Heart right ventricle (tissue), 16 donors: ENCODE results near the gene HIVEP2. TPM values are rescaled to one million over a fixed set of nuclear protein-coding genes. Genes with fewer than 3 reads are reported as not detected.

ENCODE experiments used
- ATAC-seq, 8 donors: fragments of 200-7000 bp; cut with Tn5 transposase; one replicate each; pipeline ENCODE4 v1.9.1; 2020; ENCODE audit warnings: mild to moderate bottlenecking in 8 of 8, moderate library complexity in 8 of 8, moderate number of reproducible peaks in 1 of 8
- DNase-seq, 2 donors: peaks; one replicate each; pipeline ENCODE4 v3.0.0-alpha.2; 2020
- H3K27ac ChIP-seq, 10 donors: fragments of 200-600 bp; sonication (generic) in 2 of 10; one replicate each; pipeline versions ENCODE4 v1.5.0 to v1.8.0; 2020 to 2022; ENCODE audit warnings: mild to moderate bottlenecking in 3 of 10
- H3K27me3 ChIP-seq, 7 donors: fragments of 200-600 bp; one replicate each; pipeline ENCODE4 v1.8.0; 2021 to 2022; ENCODE audit warnings: mild to moderate bottlenecking in 2 of 7
- H3K36me3 ChIP-seq, 9 donors: fragments of 200-600 bp; sonication (generic) in 1 of 9; one replicate each; pipeline versions ENCODE4 v1.5.0 to v1.8.0; 2020 to 2022; ENCODE audit warnings: mild to moderate bottlenecking in 2 of 9
- H3K4me1 ChIP-seq, 9 donors: fragments of 200-600 bp; sonication (generic) in 1 of 9; one replicate each; pipeline versions ENCODE4 v1.5.0 to v1.8.0; 2020 to 2022; ENCODE audit warnings: mild to moderate bottlenecking in 4 of 9
- H3K4me3 ChIP-seq, 10 donors: fragments of 200-600 bp; sonication (generic) in 2 of 10; one replicate each; pipeline versions ENCODE4 v1.5.0 to v1.8.0; 2020 to 2022; ENCODE audit warnings: mild to moderate bottlenecking in 7 of 10, moderate library complexity in 2 of 10
- H3K9me3 ChIP-seq, 11 donors: fragments of 200-600 bp in 10 of 11; sonication (generic) in 2 of 11; one replicate each; pipeline versions ENCODE4 v1.5.0 to v1.8.0; 2013 to 2022; ENCODE audit warnings: mild to moderate bottlenecking in 2 of 11, control low read depth in 1 of 11, moderate library complexity in 1 of 11
- WGBS, 2 donors: extraction: QIAGEN DNeasy Blood & Tissue Kit; methylation state at CpG; one replicate each; pipeline ENCODE4 v1.1.7; 2013; ENCODE audit warnings: inconsistent platforms in 1 of 2; 5-methylcytosine and 5-hydroxymethylcytosine counted together
- intact Hi-C, 10 donors: fragments of 100-400 bp; cut with DNase I; formaldehyde crosslinking; loops; one replicate each; pipeline versions ENCODE4 v1.11.1 to v1.14.2; 2022
- polyA plus RNA-seq, 2 donors: library from polyadenylated mRNA; stranded (reverse); fragments of 200-250 nt; gene quantifications; one replicate each; pipeline ENCODE4 v1.2.3, GENCODE V29; 2013
- total RNA-seq, 10 donors: library from RNA; stranded (reverse); fragmentation: NEBNext Ultra II Directional in 3 of 10; extraction: Animal tissue kit (Norgen Biotek cat#: 25700) in 3 of 10; gene quantifications; one replicate each; pipeline versions ENCODE4 v1.2.1 to v1.2.4, GENCODE V29; 2021 to 2023
- TF ChIP-seq, protein P1 (sequence below), 9 donors: fragments of 200-600 bp; sonication (generic) in 2 of 9; IDR thresholded peaks; one replicate each; pipeline versions ENCODE4 v1.5.0 to v1.8.0; 2021 to 2022; ENCODE audit warnings: antibody characterized with exemption in 9 of 9, mild to moderate bottlenecking in 5 of 9, moderate library complexity in 1 of 9
- donor health status: Arrhythmogenic right ventricular cardiomyopathy.
- donor health status: ischemic (EF 13 %, LVEDD 7.1; RV severe dilation, severe dysfunction).
- donor health status: healthy with polysubstance abuse.
- donor health status: DM: no; HTN: yes; CAD: no.
- donor health status: DM: no; HTN: no; CAD: no.
- donor health status: ischemic (EF 25% LVEDD 6.9; RV normal size, moderate dysfunction).
- donor health status: ischemic (EF 25% LVEDD 5.7; RV mildly dilated, moderate dysfunction).
- donor health status: healthy.
- donor health status: DM: yes; HTN: yes; CAD: no.
- donor health status: Ischemic cardiomyopathy.
- donor health status: ischemic (EF 35%, LVEDD 5.7; RV mildly dilated, moderate dysfunction).
- donor health status: nonischemic (EF 11% LVEDD 7.7; RV severe dilation, severe dysfunction).
- donor health status: DM: yes; HTN: yes; CAD: no.
- donor health status: PGD.
- donor health status: ischemic (EF 29% LVEDD 5.4; RV normal size, mild dysfunction).
- donor health status: nonischemic (EF 23%, LVEDD 6.1; RV moderate dilation, normal function).

Gene HIVEP2
- total and polyA plus RNA-seq, 12 donors, result 2.1 to 31.6 (median 21.2) TPM

GRCh38 chr6:142907544-142907943 lies 37.4 kb downstream of the HIVEP2 start:
- Histone ChIP-seq H3K9me3 (no peaks in the 10 kb centered on the region), H3K36me3 (no peaks in the 10 kb centered on the region), H3K4me3 (peak overlapping the region in 1 of 10 donors; percentile 9), H3K4me1 (peaks cover 0 to 24% (median 15%) of the 10 kb centered on the region in 9 donors), H3K27me3 (no peaks in the 10 kb centered on the region), H3K27ac (peak overlapping the region in 1 of 10 donors; percentile 32)
- TF ChIP-seq, protein P1, sequence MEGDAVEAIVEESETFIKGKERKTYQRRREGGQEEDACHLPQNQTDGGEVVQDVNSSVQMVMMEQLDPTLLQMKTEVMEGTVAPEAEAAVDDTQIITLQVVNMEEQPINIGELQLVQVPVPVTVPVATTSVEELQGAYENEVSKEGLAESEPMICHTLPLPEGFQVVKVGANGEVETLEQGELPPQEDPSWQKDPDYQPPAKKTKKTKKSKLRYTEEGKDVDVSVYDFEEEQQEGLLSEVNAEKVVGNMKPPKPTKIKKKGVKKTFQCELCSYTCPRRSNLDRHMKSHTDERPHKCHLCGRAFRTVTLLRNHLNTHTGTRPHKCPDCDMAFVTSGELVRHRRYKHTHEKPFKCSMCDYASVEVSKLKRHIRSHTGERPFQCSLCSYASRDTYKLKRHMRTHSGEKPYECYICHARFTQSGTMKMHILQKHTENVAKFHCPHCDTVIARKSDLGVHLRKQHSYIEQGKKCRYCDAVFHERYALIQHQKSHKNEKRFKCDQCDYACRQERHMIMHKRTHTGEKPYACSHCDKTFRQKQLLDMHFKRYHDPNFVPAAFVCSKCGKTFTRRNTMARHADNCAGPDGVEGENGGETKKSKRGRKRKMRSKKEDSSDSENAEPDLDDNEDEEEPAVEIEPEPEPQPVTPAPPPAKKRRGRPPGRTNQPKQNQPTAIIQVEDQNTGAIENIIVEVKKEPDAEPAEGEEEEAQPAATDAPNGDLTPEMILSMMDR (IDR thresholded peaks at IDR 0.05), result no peak
- 71 to 78% methylated on average over 5 of the region's 5 CpGs for WGBS, 2 donors
- DNase-seq, result no peak
- ATAC-seq, result no peak
- intact Hi-C loops, result no loop called here

DNA sequence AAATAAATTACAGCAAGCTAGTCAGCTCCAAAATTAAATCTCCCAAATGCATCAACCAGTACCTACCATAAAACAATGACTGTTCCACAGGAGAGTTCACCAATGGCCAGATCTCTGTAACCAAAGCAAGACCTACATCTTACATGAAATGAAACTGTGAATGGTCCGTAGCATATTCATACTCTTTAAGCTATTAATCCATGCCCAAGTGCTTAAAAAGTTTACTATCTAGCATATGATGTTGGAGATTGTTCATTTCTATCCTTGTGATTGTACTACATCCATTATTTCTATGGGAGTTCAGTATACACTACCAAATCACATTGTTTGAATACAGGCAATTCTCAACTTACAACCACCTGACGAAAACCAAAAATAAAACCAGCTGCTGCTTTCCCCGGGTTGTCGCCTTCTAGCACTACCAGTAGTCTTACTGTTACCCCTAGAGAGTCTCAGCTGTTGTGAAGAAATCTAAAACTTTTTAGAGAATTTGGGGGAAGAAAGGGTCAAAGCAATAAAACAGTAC lies 38.0 kb downstream of the HIVEP2 start:
- TF ChIP-seq, protein P1 (IDR thresholded peaks at IDR 0.05), result no peak
- peaks cover 0 to 28% (median 21%) of the 10 kb centered on the region in 9 donors for H3K4me1 ChIP-seq
- DNase-seq (no peak), ATAC-seq (no peak)
- H3K36me3 ChIP-seq, result no peaks in the 10 kb centered on the region
- H3K27ac ChIP-seq, result peak overlapping the region in 1 of 10 donors; percentile 32
- intact Hi-C loops, result no loop called here
- 72 to 74% methylated on average over 4 of the region's 4 CpGs for WGBS, 2 donors
- H3K4me3 ChIP-seq, result peak overlapping the region in 1 of 10 donors; percentile 9
- no peaks in the 10 kb centered on the region for H3K9me3 ChIP-seq
- H3K27me3 ChIP-seq, result no peaks in the 10 kb centered on the region

- ATAC-seq (no peak), DNase-seq (no peak)
- TF ChIP-seq, protein P1 (IDR thresholded peaks at IDR 0.05), result no peak
- Histone ChIP-seq H3K36me3 (no peaks in the 10 kb centered on the region), H3K4me3 (no peak overlapping the region), H3K9me3 (no peaks in the 10 kb centered on the region), H3K4me1 (peaks cover 0 to 55% (median 34%) of the 10 kb centered on the region in 9 donors), H3K27ac (peak overlapping the region in 1 of 10 donors; percentile 82), H3K27me3 (no peaks in the 10 kb centered on the region)
- intact Hi-C loops, result no loop called here
- WGBS, 2 donors, result 71 to 81% methylated on average over 1 of the region's 1 CpG
Measured at GRCh38 chr6:142903812-142904211, 41.2 kb downstream of the HIVEP2 start.

- DNase-seq (peak; percentile 48 to 58), ATAC-seq (peak; percentile 28 to 95 (median 80))
- no peaks in the 10 kb centered on the region for H3K9me3 ChIP-seq
- peaks cover 0 to 55% (median 36%) of the 10 kb centered on the region in 9 donors for H3K4me1 ChIP-seq
- no peaks in the 10 kb centered on the region for H3K36me3 ChIP-seq
- WGBS, 2 donors, result 8 to 18% methylated on average over 4 of the region's 4 CpGs
- peak overlapping the region in 1 of 10 donors; percentile 1 for H3K4me3 ChIP-seq
- intact Hi-C loops, result no loop called here
- peak overlapping the region in 6 of 10 donors; percentile 5 to 82 (median 30) for H3K27ac ChIP-seq
- TF ChIP-seq, protein P1 (IDR thresholded peaks at IDR 0.05), result no peak
- H3K27me3 ChIP-seq, result no peaks in the 10 kb centered on the region
Measured at GRCh38 chr6:142902636-142903053, 42.3 kb downstream of the HIVEP2 start.
